ENCODE measurements around the gene PPP1R9A.

The PPP1R9A gene

DNA sequence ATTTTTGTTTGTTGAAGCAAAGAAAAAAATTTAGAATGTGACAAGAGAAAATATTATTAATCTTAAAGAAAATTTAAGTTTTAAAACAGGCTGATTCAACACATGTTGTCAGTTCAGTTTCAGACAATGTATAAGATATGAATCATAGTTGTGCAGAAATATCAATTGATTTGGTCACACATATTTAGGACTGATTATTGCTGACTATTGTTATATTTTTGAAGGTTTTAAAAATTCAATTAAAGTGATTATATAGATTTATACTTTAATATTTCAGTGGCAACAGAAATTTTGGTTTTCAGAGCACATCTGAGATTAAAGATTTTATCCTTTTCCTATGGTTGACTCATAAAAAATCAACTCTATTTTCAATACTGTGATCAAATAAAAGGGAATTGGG lies 284.4 kb downstream of the PPP1R9A start:
- H3K9me2 ChIP-seq (replicated peaks; ENCODE audit: low read depth, low read length): no peaks in the 10 kb centered on the region
- H3K36me3 ChIP-seq (ENCODE audit: insufficient read depth, low read length): no peaks in the 10 kb centered on the region
- no peak overlapping the region for H3K4me2 ChIP-seq (ENCODE audit: low read depth, low read length, poor library complexity, severe bottlenecking)
- H3F3A ChIP-seq (ENCODE audit: low read depth): no peaks in the 10 kb centered on the region
- no peaks in the 10 kb centered on the region for H3K79me2 ChIP-seq (ENCODE audit: insufficient read depth, low read length)
- H4K20me1 ChIP-seq (ENCODE audit: insufficient read depth, low read length, poor library complexity, severe bottlenecking): no peaks in the 10 kb centered on the region
- H3K4me3 ChIP-seq (ENCODE audit: low read length, poor library complexity, severe bottlenecking): no peak overlapping the region
- H3K27me3 ChIP-seq (ENCODE audit: insufficient read depth, low read length, poor library complexity, severe bottlenecking): no peaks in the 10 kb centered on the region
- H2AFZ ChIP-seq (ENCODE audit: low read length): no peak overlapping the region
- TF ChIP-seq CTCF (conservative IDR thresholded peaks at IDR 0.05; ENCODE audit: low read length) (no peak), EZH2phosphoT487 (IDR thresholded peaks at IDR 0.05; ENCODE audit: borderline replicate concordance) (no peak)
- H3K4me1 ChIP-seq (ENCODE audit: insufficient read depth, low read length, poor library complexity, severe bottlenecking): no peaks in the 10 kb centered on the region
- no peaks in the 10 kb centered on the region for H3K9me3 ChIP-seq (ENCODE audit: insufficient read depth, low read depth, low read length)
- no peak overlapping the region for H3K9ac ChIP-seq (ENCODE audit: low read depth, low read length, poor library complexity, severe bottlenecking)

DNA sequence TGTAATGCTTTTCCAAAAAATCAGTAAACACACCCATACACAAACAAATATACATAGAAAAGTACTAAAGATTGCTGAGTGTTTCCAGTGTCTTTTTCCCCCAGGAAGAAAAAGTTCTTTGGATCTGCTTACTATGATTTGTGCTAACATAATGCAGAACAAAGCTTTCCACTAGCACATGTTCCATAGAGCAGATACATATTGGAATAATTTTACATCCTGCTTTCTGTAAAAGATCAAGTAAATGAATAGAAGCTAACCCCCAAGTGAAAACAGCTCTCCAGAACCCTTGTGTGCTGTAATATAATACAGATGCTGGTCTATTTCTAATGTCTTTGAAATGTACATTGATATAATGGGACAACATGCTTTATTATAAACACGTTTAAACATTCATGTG lies 291.5 kb downstream of the PPP1R9A start:
- Histone ChIP-seq H3K4me1 (ENCODE audit: insufficient read depth, low read length, poor library complexity, severe bottlenecking) (no peaks in the 10 kb centered on the region), H3K9me2 (replicated peaks; ENCODE audit: low read depth, low read length) (no peaks in the 10 kb centered on the region), H3K36me3 (ENCODE audit: insufficient read depth, low read length) (no peaks in the 10 kb centered on the region), H3K79me2 (ENCODE audit: insufficient read depth, low read length) (no peaks in the 10 kb centered on the region), H3F3A (ENCODE audit: low read depth) (no peaks in the 10 kb centered on the region), H2AFZ (ENCODE audit: low read length) (no peak overlapping the region), H3K4me2 (ENCODE audit: low read depth, low read length, poor library complexity, severe bottlenecking) (no peak overlapping the region), H3K9ac (ENCODE audit: low read depth, low read length, poor library complexity, severe bottlenecking) (no peak overlapping the region), H3K4me3 (ENCODE audit: low read length, poor library complexity, severe bottlenecking) (no peak overlapping the region), H3K9me3 (ENCODE audit: insufficient read depth, low read depth, low read length) (no peaks in the 10 kb centered on the region), H3K27me3 (ENCODE audit: insufficient read depth, low read length, poor library complexity, severe bottlenecking) (no peaks in the 10 kb centered on the region), H4K20me1 (ENCODE audit: insufficient read depth, low read length, poor library complexity, severe bottlenecking) (no peaks in the 10 kb centered on the region)
- no peak for TF ChIP-seq EZH2phosphoT487 (IDR thresholded peaks at IDR 0.05; ENCODE audit: borderline replicate concordance)
- no peak for TF ChIP-seq CTCF (conservative IDR thresholded peaks at IDR 0.05; ENCODE audit: low read length)

DNA sequence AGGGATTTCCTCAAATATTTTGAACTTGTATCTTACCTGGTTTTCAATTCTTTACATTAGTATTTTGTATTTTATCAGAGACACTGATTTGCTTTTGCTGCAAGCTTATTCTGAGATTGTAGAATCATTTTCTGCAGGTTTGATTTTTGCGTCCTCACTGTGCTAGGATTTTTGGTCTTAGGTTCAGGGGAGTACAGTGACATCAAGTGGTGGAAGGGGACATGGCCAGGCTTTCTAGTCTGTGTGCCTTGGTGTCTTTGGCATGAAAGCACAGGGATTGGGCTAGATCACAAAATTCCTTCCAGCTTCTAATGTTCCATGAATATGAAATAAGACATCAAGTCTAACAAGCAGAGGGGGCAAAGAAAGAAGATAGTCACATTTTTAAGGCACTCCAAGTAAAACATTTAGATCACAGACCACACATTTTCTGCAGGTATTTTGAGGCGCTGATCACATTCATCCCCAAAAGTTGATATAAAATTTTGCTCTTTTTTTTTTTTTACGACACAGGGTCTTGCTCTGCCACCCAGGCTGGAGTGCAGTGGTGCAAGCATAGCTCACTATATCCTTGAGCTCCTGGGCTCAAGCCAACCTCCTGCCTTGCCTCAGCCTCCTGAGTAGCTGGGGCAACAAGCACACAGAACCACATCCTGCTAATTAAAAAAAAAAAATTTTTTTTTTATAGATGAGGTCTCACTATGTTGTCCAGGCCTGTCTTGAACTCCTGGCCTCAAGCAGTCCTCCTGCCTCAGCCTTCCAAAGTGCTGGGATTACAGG lies 292.6 kb downstream of the PPP1R9A start:
- Histone ChIP-seq H3K9ac (ENCODE audit: low read depth, low read length, poor library complexity, severe bottlenecking) (no peak overlapping the region), H3F3A (ENCODE audit: low read depth) (no peaks in the 10 kb centered on the region), H3K4me3 (ENCODE audit: low read length, poor library complexity, severe bottlenecking) (no peak overlapping the region), H3K4me2 (ENCODE audit: low read depth, low read length, poor library complexity, severe bottlenecking) (no peak overlapping the region), H3K79me2 (ENCODE audit: insufficient read depth, low read length) (no peaks in the 10 kb centered on the region), H3K9me3 (ENCODE audit: insufficient read depth, low read depth, low read length) (no peaks in the 10 kb centered on the region), H4K20me1 (ENCODE audit: insufficient read depth, low read length, poor library complexity, severe bottlenecking) (no peaks in the 10 kb centered on the region), H3K4me1 (ENCODE audit: insufficient read depth, low read length, poor library complexity, severe bottlenecking) (no peaks in the 10 kb centered on the region), H3K9me2 (replicated peaks; ENCODE audit: low read depth, low read length) (no peaks in the 10 kb centered on the region), H2AFZ (ENCODE audit: low read length) (no peak overlapping the region), H3K27me3 (ENCODE audit: insufficient read depth, low read length, poor library complexity, severe bottlenecking) (no peaks in the 10 kb centered on the region), H3K36me3 (ENCODE audit: insufficient read depth, low read length) (no peaks in the 10 kb centered on the region)
- peak; percentile 77 for TF ChIP-seq CTCF (conservative IDR thresholded peaks at IDR 0.05; ENCODE audit: low read length)
- no peak for TF ChIP-seq EZH2phosphoT487 (IDR thresholded peaks at IDR 0.05; ENCODE audit: borderline replicate concordance)
